ENCODE results near the gene GATA5. TPM values are rescaled to one million over a fixed set of nuclear protein-coding genes. Genes with fewer than 3 reads are reported as not detected.
A peak's percentile ranks its signal among the peaks of the same experiment; 100 is the strongest.

Gene GATA5
- total RNA-seq, 1 experiment from 2014 or later: not detected

DNA sequence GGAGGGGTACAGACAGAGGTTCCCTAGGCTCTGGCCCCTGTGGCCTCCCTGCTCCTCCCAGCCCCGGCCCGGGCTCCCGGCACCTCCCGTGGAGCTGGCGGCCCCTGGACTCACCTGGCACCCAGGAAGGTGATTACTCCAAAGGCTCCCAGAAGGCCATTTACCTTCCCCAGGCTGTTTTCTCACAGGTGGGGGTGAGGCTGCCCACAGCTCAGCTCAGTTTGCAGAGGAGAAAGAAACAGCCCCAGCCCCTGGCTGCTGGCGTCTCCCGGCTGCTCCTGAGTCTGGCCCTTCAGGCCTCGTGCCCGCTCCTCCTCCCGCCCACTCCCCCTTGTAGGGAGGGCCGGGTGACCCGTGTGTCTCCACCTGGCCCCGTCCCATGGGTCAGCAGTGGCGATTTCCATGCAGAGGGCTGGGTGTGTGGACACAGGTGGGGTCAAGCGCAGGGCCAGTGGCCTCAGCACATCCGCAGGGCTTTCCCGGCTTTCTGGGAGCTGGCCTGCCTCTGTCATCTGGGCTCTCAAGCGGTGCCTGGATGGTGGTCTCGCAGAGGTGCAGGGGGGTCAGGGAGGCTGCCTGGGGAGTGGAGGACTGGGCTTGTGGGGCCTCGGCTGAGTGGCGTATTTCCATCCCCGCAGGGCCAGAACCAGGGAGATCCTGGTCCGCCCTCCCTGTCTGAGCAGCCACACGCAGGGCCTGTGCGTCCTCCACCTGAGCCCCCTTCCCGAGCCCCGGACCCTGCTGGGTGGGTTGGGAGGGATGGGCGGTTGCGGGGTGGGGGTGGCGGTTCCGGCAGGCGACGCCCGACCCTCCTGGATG, 20.2 kb upstream of the GATA5 start:
- no peak for TF ChIP-seq POLR2AphosphoS5 (IDR thresholded peaks at IDR 0.05; ENCODE audit: low read depth, low read length)
- no peak for TF ChIP-seq SRF (IDR thresholded peaks at IDR 0.05; ENCODE audit: low read depth)
- TF ChIP-seq, protein P1, sequence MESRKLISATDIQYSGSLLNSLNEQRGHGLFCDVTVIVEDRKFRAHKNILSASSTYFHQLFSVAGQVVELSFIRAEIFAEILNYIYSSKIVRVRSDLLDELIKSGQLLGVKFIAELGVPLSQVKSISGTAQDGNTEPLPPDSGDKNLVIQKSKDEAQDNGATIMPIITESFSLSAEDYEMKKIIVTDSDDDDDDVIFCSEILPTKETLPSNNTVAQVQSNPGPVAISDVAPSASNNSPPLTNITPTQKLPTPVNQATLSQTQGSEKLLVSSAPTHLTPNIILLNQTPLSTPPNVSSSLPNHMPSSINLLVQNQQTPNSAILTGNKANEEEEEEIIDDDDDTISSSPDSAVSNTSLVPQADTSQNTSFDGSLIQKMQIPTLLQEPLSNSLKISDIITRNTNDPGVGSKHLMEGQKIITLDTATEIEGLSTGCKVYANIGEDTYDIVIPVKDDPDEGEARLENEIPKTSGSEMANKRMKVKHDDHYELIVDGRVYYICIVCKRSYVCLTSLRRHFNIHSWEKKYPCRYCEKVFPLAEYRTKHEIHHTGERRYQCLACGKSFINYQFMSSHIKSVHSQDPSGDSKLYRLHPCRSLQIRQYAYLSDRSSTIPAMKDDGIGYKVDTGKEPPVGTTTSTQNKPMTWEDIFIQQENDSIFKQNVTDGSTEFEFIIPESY (IDR thresholded peaks at IDR 0.05; ENCODE audit: extremely low read depth, insufficient replicate concordance, low read length): no peak
- no peak for TF ChIP-seq EGR1 (IDR thresholded peaks at IDR 0.05; ENCODE audit: low read depth)
- TF ChIP-seq, protein P2, sequence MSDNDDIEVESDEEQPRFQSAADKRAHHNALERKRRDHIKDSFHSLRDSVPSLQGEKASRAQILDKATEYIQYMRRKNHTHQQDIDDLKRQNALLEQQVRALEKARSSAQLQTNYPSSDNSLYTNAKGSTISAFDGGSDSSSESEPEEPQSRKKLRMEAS (IDR thresholded peaks at IDR 0.05): no peak
- TF ChIP-seq SP1 (IDR thresholded peaks at IDR 0.05; ENCODE audit: low read depth): no peak
- TF ChIP-seq ZNF274 (IDR thresholded peaks at IDR 0.05; ENCODE audit: low read depth, low read length): no peak
- no peak for TF ChIP-seq FOSL1 (IDR thresholded peaks at IDR 0.05; ENCODE audit: low read depth)
- no peak for TF ChIP-seq EZH2 (IDR thresholded peaks at IDR 0.05)
- no peak for TF ChIP-seq CBX3 (IDR thresholded peaks at IDR 0.05; ENCODE audit: low read depth)
- Histone ChIP-seq H2AFZ (ENCODE audit: low read depth, low read length, poor library complexity, severe bottlenecking) (no peak overlapping the region), H3K9ac (ENCODE audit: low read length) (no peak overlapping the region), H3K4me2 (ENCODE audit: low read length) (no peak overlapping the region), H3K9me3 (ENCODE audit: control insufficient read depth in 1 of 2, insufficient read depth in 1 of 2, low read depth in 1 of 2, low read length in 2 of 2) (no peaks in the 10 kb centered on the region), H3K36me3 (ENCODE audit: control insufficient read depth in 1 of 2, insufficient read depth in 2 of 2, low read length in 2 of 2) (no peaks in the 10 kb centered on the region), H3K4me3 (replicated peaks in 1 of 2; ENCODE audit: low read depth in 1 of 2, low read length in 2 of 2) (no peak overlapping the region), H3K27me3 (ENCODE audit: insufficient read depth, low read length) (no peaks in the 10 kb centered on the region), H3K79me2 (ENCODE audit: insufficient read depth, low read length) (no peaks in the 10 kb centered on the region), H3K4me1 (ENCODE audit: control insufficient read depth in 1 of 2, insufficient read depth in 2 of 2, low read length in 2 of 2) (peaks cover 8 to 26% of the 10 kb centered on the region in 2 experiments; a peak in 3 of 4 replicates), H3K9me2 (ENCODE audit: insufficient read depth) (no peaks in the 10 kb centered on the region), H4K20me1 (ENCODE audit: insufficient read depth) (no peaks in the 10 kb centered on the region), H3K27ac (ENCODE audit: low read depth, low read length) (no peak overlapping the region; the same call in 1 of the 2 replicates)
- POLR2A ChIA-PET: no interaction called here
- RAD21 ChIA-PET (ENCODE audit: low non-redundant PET in 1 of 2, low total read pairs in 2 of 2, uncharacterized antibody in 2 of 2, unreplicated experiment in 2 of 2): no interaction called here
- intact Hi-C loops (cut with micrococcal nuclease): loop anchor here (2.0 kb wide), 1 partner anchor 85 kb away; no protein-coding TSS in a partner anchor
- no TSS peak for BruUV-seq (replicated peaks)
- ATAC-seq (peak; percentile 19), DNase-seq (ENCODE audit: low read depth, low spot score) (no peak)
- CTCF ChIA-PET: interaction anchor here (0.8 kb wide), 1 partner anchor 148 kb away, joined by 3 read pairs; no protein-coding TSS in a partner anchor
